Activated naive CD8-positive, alpha-beta T cell treated with anti-CD3 and anti-CD28 coated beads, Interleukin-2, amount 10 ng/mL, durations not matched to agents 7 days and 5 days (primary cell): ENCODE data around the gene TCF7. TPM values are rescaled to one million over a fixed set of nuclear protein-coding genes. Genes with fewer than 3 reads are reported as not detected.

Experiments used
- ATAC-seq: fragments of 150-1000 bp; cut with Tn5 transposase; one replicate; pipeline ENCODE4 v1.10.0; 2021; ENCODE audit warnings: low read depth, moderate library complexity
- POLR2A ChIA-PET: fragments of 350-600 bp; sonication (Branson Sonifier 250); formaldehyde crosslinking; loops from one replicate; lab custom pipeline; 2021; ENCODE audit warnings: antibody characterized with exemption; lab: Charles Lee
- DNase-seq: peaks from one replicate; pipeline ENCODE4 v3.0.0; 2021
- H3K27ac Mint-ChIP-seq: one replicate; pipeline ENCODE4 v1.8.0; 2022; ENCODE audit warnings: mild to moderate bottlenecking, mixed read lengths
- H3K27me3 Mint-ChIP-seq: one replicate; pipeline ENCODE4 v1.8.0; 2022; ENCODE audit warnings: mild to moderate bottlenecking, moderate library complexity, mixed read lengths
- H3K36me3 Mint-ChIP-seq: one replicate; pipeline ENCODE4 v1.8.0; 2021; ENCODE audit warnings: mild to moderate bottlenecking, mixed read lengths
- H3K4me1 Mint-ChIP-seq: one replicate; pipeline ENCODE4 v1.8.0; 2021; ENCODE audit warnings: mixed read lengths
- H3K4me3 Mint-ChIP-seq: one replicate; pipeline ENCODE4 v1.8.0; 2022; ENCODE audit warnings: mild to moderate bottlenecking, moderate library complexity, mixed read lengths
- H3K9me3 Mint-ChIP-seq: one replicate; pipeline ENCODE4 v1.8.0; 2021; ENCODE audit warnings: mixed read lengths
- total RNA-seq, 2 experiments: library from RNA; stranded (reverse); gene quantifications; one replicate each; pipeline ENCODE4 v1.2.3, GENCODE V29; 2021

The TCF7 gene
- total RNA-seq, 2 experiments from 2014 or later: 283 to 315 TPM

- DNase-seq: no peak
- Mint-ChIP-seq H3K4me3 (peak overlapping the region; percentile 77), H3K9me3 (no peaks in the 10 kb centered on the region), H3K27ac (peak overlapping the region; percentile 93), H3K27me3 (no peaks in the 10 kb centered on the region), H3K36me3 (peaks cover 36% of the 10 kb centered on the region), H3K4me1 (peaks cover 77% of the 10 kb centered on the region)
- ATAC-seq: no peak
- POLR2A ChIA-PET: interaction anchor here (0.8 to 10.9 kb wide), 10 partner anchors 5 to 81 kb away, joined by 3 to 174 read pairs (median 6); partner anchors contain the start of gene TCF7
These were observed 6.1 kb downstream of the TCF7 start for GRCh38 chr5:134120386-134121138.

DNA sequence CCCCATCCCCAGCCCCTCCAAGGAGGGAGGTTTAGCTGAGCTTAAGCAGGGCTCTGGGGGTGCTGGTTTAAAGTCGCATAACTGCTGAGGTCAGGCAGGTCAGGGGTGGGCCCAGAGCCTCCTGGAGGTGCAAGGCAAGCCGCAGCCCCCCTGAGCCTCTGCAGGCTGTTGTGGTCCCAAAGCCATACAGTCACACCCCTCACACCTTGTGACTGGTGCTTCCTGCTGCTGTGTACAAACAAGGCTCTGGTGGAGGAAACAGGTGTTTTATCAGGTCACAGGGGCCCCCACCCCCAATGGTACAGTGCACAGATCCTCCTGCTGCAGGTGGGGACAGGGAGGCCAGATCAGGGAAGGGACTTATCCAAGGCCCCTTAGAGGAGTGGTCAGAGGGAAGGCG is 8.0 kb downstream of the TCF7 start:
- ATAC-seq (peak; percentile 67), DNase-seq (peak; percentile 63)
- Mint-ChIP-seq H3K4me3 (peak overlapping the region; percentile 73), H3K4me1 (peaks cover 82% of the 10 kb centered on the region), H3K27ac (peak overlapping the region; percentile 89), H3K27me3 (no peaks in the 10 kb centered on the region), H3K9me3 (no peaks in the 10 kb centered on the region), H3K36me3 (peaks cover 34% of the 10 kb centered on the region)
- POLR2A ChIA-PET: interaction anchor here (1.4 to 10.9 kb wide), 4 partner anchors 7 to 22 kb away, joined by 5 to 174 read pairs (median 19); partner anchors contain the start of gene TCF7

DNA sequence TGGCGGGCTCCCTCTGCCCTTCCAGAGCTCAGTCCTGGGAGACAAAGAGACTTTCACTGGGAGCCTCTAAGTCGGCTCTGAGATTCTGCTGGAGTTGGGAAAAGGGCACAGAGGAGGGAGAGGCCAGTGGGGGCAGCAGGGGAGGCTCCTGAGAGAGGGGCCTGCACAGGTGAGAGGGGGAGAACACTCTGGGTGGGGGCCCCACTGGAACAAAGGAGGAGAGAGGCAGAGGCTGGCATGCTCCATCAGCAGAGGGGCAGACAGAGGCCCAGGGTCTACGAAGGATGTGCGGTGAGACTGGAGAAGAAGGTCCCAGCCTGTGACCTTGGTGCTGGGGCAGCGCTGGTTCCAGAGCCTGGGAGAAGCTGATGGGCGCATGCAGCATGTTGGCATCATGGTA is 8.9 kb downstream of the TCF7 start:
- Mint-ChIP-seq H3K4me3 (peak overlapping the region; percentile 63), H3K4me1 (peaks cover 84% of the 10 kb centered on the region), H3K27ac (peak overlapping the region; percentile 89), H3K9me3 (no peaks in the 10 kb centered on the region), H3K27me3 (no peaks in the 10 kb centered on the region), H3K36me3 (peaks cover 34% of the 10 kb centered on the region)
- DNase-seq (no peak), ATAC-seq (no peak)
- POLR2A ChIA-PET: interaction anchor here (1.4 to 10.9 kb wide), 5 partner anchors 8 to 54 kb away, joined by 4 to 174 read pairs (median 31); partner anchors contain the start of gene TCF7

- H3K4me3 Mint-ChIP-seq: peak overlapping the region; percentile 32
- ATAC-seq (no peak), DNase-seq (no peak)
- H3K9me3 Mint-ChIP-seq: no peaks in the 10 kb centered on the region
- H3K4me1 Mint-ChIP-seq: peaks cover 84% of the 10 kb centered on the region
- H3K27me3 Mint-ChIP-seq: no peaks in the 10 kb centered on the region
- H3K27ac Mint-ChIP-seq: peak overlapping the region; percentile 74
- POLR2A ChIA-PET: interaction anchor here (0.5 to 10.9 kb wide), 10 partner anchors 9 to 721 kb away, joined by 3 to 174 read pairs (median 4); partner anchors contain the start of genes C5orf24 and TCF7
- H3K36me3 Mint-ChIP-seq: peaks cover 31% of the 10 kb centered on the region
These were observed 10.0 kb downstream of the TCF7 start for GRCh38 chr5:134124289-134125038.

DNA sequence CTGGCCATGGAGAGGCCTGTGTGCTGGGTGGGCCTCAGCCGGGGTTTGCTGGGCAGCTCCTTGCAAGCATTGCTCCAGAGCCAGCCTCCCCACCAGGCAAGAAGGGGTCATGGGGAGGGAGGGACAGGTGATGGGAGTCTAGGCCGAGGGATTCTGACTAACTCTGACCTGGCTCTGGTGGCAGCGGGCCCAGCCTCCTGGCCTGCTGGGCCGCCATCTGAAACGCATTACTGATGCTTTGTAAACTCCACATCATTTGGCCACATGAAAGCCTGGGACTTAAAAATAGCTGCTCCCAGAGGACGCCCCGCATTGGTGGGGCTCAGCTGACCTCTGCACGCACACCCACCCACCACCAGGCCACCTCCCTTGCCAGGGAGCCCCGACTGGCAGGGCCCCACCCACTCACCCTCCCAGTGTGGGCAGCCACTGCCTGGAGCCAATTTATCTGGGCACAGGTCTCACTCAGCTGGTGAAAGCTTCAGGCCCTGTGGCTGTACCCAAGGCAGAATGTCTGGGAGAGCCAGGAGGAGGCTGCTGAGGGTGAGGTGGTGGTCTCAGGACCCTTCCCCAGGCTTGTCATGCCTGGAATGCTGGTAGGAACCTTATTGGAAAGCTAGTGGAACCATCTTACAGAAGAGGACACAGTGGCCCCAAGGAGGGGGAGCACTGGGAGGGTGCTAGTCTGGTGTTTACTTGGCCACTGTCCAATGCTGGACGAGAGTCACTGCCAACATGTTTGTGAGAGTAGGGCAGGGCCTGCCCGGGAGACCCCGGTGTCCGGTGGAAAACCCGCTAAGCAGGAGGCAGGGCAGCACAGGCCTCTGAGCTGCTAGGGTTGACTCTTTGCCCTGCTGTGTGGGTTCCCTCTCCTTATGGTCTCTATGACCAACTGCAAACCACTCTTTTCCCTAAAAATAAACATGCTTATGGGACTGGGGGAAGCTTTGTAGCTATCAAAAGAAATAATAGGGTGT is 10.8 kb downstream of the TCF7 start:
- POLR2A ChIA-PET: interaction anchor here (0.5 to 10.9 kb wide), 13 partner anchors 9 to 720 kb away, joined by 3 to 174 read pairs (median 4); partner anchors contain the start of genes C5orf24 and TCF7
- Mint-ChIP-seq H3K27me3 (no peaks in the 10 kb centered on the region), H3K4me1 (peaks cover 84% of the 10 kb centered on the region), H3K27ac (peak overlapping the region; percentile 74), H3K9me3 (no peaks in the 10 kb centered on the region), H3K4me3 (peak overlapping the region; percentile 46), H3K36me3 (peaks cover 24% of the 10 kb centered on the region)
- ATAC-seq (no peak), DNase-seq (peak; percentile 43)

GRCh38 chr5:134127376-134127861 is 12.9 kb downstream of the TCF7 start:
- ATAC-seq (no peak), DNase-seq (peak; percentile 45)
- Mint-ChIP-seq H3K4me1 (peaks cover 91% of the 10 kb centered on the region), H3K4me3 (peak overlapping the region; percentile 89), H3K27ac (peak overlapping the region; percentile 83), H3K9me3 (no peaks in the 10 kb centered on the region), H3K27me3 (no peaks in the 10 kb centered on the region), H3K36me3 (peaks cover 18% of the 10 kb centered on the region)
- POLR2A ChIA-PET: interaction anchor here (0.9 to 10.9 kb wide), 7 partner anchors 8 to 121 kb away, joined by 3 to 174 read pairs (median 12); partner anchors contain the start of genes SKP1 and TCF7

GRCh38 chr5:134127988-134128647 is 13.6 kb downstream of the TCF7 start:
- H3K4me1 Mint-ChIP-seq: peaks cover 90% of the 10 kb centered on the region
- no peaks in the 10 kb centered on the region for H3K9me3 Mint-ChIP-seq
- POLR2A ChIA-PET: interaction anchor here (1.3 to 10.9 kb wide), 5 partner anchors 11 to 122 kb away, joined by 3 to 174 read pairs (median 25); partner anchors contain the start of genes SKP1 and TCF7
- peak overlapping the region; percentile 89 for H3K4me3 Mint-ChIP-seq
- H3K27ac Mint-ChIP-seq: peak overlapping the region; percentile 83
- no peaks in the 10 kb centered on the region for H3K27me3 Mint-ChIP-seq
- H3K36me3 Mint-ChIP-seq: peaks cover 18% of the 10 kb centered on the region
- ATAC-seq: no peak
- DNase-seq: no peak

DNA sequence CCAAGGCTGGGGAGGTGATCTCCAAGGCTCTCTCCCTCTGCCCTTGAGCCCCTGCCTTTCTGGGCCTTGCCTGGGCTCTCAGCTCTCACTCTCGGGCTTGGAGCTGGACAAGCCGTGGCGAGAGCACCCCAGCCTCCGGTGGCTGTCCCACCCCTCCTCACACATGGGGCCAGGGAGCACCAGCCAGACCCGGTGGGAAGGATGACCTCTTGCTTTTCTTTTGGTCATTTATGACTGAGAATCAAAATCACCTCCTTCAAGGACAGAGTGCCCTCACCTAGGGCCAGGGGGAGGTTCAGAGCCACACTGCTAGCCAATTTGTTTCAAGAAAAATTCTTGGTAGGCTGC is 14.1 kb downstream of the TCF7 start:
- Mint-ChIP-seq H3K9me3 (no peaks in the 10 kb centered on the region), H3K4me3 (peak overlapping the region; percentile 89), H3K4me1 (peaks cover 89% of the 10 kb centered on the region), H3K27ac (peak overlapping the region; percentile 83), H3K27me3 (no peaks in the 10 kb centered on the region), H3K36me3 (peaks cover 14% of the 10 kb centered on the region)
- DNase-seq (no peak), ATAC-seq (no peak)
- POLR2A ChIA-PET: interaction anchor here (3.7 to 10.9 kb wide), 4 partner anchors 11 to 48 kb away, joined by 12 to 174 read pairs (median 42); partner anchors contain the start of genes SKP1 and TCF7

- ATAC-seq: peak; percentile 22
- H3K4me1 Mint-ChIP-seq: peaks cover 91% of the 10 kb centered on the region
- H3K36me3 Mint-ChIP-seq: peaks cover 14% of the 10 kb centered on the region
- peak; percentile 66 for DNase-seq
- no peaks in the 10 kb centered on the region for H3K27me3 Mint-ChIP-seq
- peak overlapping the region; percentile 89 for H3K4me3 Mint-ChIP-seq
- no peaks in the 10 kb centered on the region for H3K9me3 Mint-ChIP-seq
- POLR2A ChIA-PET: interaction anchor here (0.5 to 10.9 kb wide), 10 partner anchors 8 to 698 kb away, joined by 3 to 174 read pairs (median 5); partner anchors contain the start of genes SKP1 and TCF7
- H3K27ac Mint-ChIP-seq: peak overlapping the region; percentile 83
These were observed 15.1 kb downstream of the TCF7 start for GRCh38 chr5:134129411-134130238.

GRCh38 chr5:134130239-134130945 is 15.9 kb downstream of the TCF7 start:
- POLR2A ChIA-PET: interaction anchor here (1.0 to 10.9 kb wide), 6 partner anchors 9 to 50 kb away, joined by 3 to 174 read pairs (median 18); partner anchors contain the start of genes SKP1 and TCF7
- peaks cover 17% of the 10 kb centered on the region for H3K36me3 Mint-ChIP-seq
- H3K9me3 Mint-ChIP-seq: no peaks in the 10 kb centered on the region
- H3K27me3 Mint-ChIP-seq: no peaks in the 10 kb centered on the region
- H3K4me1 Mint-ChIP-seq: peaks cover 88% of the 10 kb centered on the region
- ATAC-seq: no peak
- peak; percentile 31 for DNase-seq
- peak overlapping the region; percentile 89 for H3K4me3 Mint-ChIP-seq
- H3K27ac Mint-ChIP-seq: peak overlapping the region; percentile 83
